Endodermal cell (in vitro differentiated cells): Measurements from ENCODE around the gene TYRO3. TPM values are rescaled to one million over a fixed set of nuclear protein-coding genes. Genes with fewer than 3 reads are reported as not detected.

Experiments
- DNase-seq: peaks from one replicate; pipeline ENCODE4 v3.0.0-alpha.2; 2017
- H3K27ac ChIP-seq: 2 replicates; pipeline ENCODE4 v1.5.1; 2013; ENCODE audit warnings: mild to moderate bottlenecking, low read depth, low read length, moderate library complexity
- H3K27me3 ChIP-seq: 2 replicates; pipeline ENCODE4 v1.6.1; 2013; ENCODE audit warnings: mild to moderate bottlenecking, low read length, moderate library complexity; ENCODE audit not compliant: insufficient read depth, control insufficient read depth, poor library complexity, severe bottlenecking
- H3K36me3 ChIP-seq: 2 replicates; pipeline ENCODE4 v1.7.0; 2013; ENCODE audit warnings: mild to moderate bottlenecking, low read length, moderate library complexity; ENCODE audit not compliant: control insufficient read depth, insufficient read depth
- H3K4me1 ChIP-seq: one replicate; pipeline ENCODE4 v1.7.0; 2013; ENCODE audit warnings: low read length; ENCODE audit not compliant: control insufficient read depth, insufficient read depth
- H3K4me3 ChIP-seq: 2 replicates; pipeline ENCODE4 v1.5.1; 2013; ENCODE audit warnings: mild to moderate bottlenecking, low read length, moderate library complexity
- H3K9ac ChIP-seq: 2 replicates; pipeline ENCODE4 v1.6.1; 2013; ENCODE audit warnings: mild to moderate bottlenecking, low read length, moderate library complexity; ENCODE audit not compliant: poor library complexity, severe bottlenecking; ENCODE audit errors: extremely low read depth
- H3K9me3 ChIP-seq: 2 replicates; pipeline ENCODE4 v1.6.1; 2013; ENCODE audit warnings: mild to moderate bottlenecking, low read length, moderate library complexity; ENCODE audit not compliant: control insufficient read depth
- H3K27ac Mint-ChIP-seq: 2 replicates; pipeline ENCODE4 v1.8.0; 2020; ENCODE audit warnings: mixed read lengths
- H3K27me3 Mint-ChIP-seq: 2 replicates; pipeline ENCODE4 v1.8.0; 2021; ENCODE audit warnings: mild to moderate bottlenecking, mixed read lengths; ENCODE audit not compliant: insufficient read depth
- H3K36me3 Mint-ChIP-seq: 2 replicates; pipeline ENCODE4 v1.8.0; 2020; ENCODE audit warnings: low read depth, mixed read lengths
- H3K4me1 Mint-ChIP-seq: 2 replicates; pipeline ENCODE4 v1.8.0; 2020; ENCODE audit warnings: mixed read lengths
- H3K4me3 Mint-ChIP-seq: 2 replicates; pipeline ENCODE4 v1.8.0; 2020; ENCODE audit warnings: mild to moderate bottlenecking, moderate library complexity, mixed read lengths
- H3K9me3 Mint-ChIP-seq: 2 replicates; pipeline ENCODE4 v1.8.0; 2020; ENCODE audit warnings: mild to moderate bottlenecking, mixed read lengths
- WGBS, 2 experiments: methylation state at CpG; one replicate each; pipeline versions ENCODE4 v1.1.5 to v1.1.7; 2013; ENCODE audit warnings: missing lambda C conversion rate in 2 of 2, mixed read lengths in 1 of 2; ENCODE audit not compliant: insufficient coverage in 1 of 2, insufficient read length in 1 of 2; 5-methylcytosine and 5-hydroxymethylcytosine counted together
- total RNA-seq, 2 donors: library from RNA; stranded (reverse); fragmentation: NEBNext Ultra II Directional in 1 of 2; extraction: Animal tissue kit (Norgen Biotek cat#: 25700) in 1 of 2; gene quantifications; 2 replicates in 1 of 2; 3 replicates in 1 of 2; pipeline ENCODE4 v1.2.1, GENCODE V29; 2021
- TF ChIP-seq, protein P1 (sequence below): fragments of 200-600 bp; sonication (generic); conservative IDR thresholded peaks from 2 replicates; pipeline ENCODE4 v1.5.0; 2021; ENCODE audit warnings: antibody characterized with exemption, mild to moderate bottlenecking

TYRO3 gene
- total RNA-seq, 2 donors from 2014 or later, result 293 to 311 TPM

DNA sequence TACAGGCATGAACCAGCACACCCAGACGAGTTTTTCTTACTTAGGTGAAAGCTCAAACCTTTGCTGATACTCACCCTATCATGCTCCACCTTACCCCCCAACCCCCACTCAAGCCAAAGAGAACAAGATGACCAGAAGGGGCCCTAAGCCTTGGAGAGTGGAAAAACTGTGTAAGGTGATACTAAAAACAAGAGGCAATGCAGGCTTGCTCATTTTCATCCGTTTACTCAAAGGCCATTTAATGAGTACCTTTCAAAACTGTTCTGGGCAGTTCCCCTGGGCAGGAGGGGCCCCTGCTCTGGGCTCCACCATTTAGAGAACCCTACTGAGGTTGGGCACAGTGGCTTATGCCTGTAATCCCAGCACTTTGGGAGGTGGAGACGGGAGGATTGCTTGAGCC lies 6.7 kb downstream of the TYRO3 start:
- H3K9ac ChIP-seq, result no peak overlapping the region
- peaks cover 51% of the 10 kb centered on the region for H3K4me1 ChIP-seq
- DNase-seq, result no peak
- H3K36me3 Mint-ChIP-seq, result peaks cover 70% of the 10 kb centered on the region
- TF ChIP-seq, protein P1, sequence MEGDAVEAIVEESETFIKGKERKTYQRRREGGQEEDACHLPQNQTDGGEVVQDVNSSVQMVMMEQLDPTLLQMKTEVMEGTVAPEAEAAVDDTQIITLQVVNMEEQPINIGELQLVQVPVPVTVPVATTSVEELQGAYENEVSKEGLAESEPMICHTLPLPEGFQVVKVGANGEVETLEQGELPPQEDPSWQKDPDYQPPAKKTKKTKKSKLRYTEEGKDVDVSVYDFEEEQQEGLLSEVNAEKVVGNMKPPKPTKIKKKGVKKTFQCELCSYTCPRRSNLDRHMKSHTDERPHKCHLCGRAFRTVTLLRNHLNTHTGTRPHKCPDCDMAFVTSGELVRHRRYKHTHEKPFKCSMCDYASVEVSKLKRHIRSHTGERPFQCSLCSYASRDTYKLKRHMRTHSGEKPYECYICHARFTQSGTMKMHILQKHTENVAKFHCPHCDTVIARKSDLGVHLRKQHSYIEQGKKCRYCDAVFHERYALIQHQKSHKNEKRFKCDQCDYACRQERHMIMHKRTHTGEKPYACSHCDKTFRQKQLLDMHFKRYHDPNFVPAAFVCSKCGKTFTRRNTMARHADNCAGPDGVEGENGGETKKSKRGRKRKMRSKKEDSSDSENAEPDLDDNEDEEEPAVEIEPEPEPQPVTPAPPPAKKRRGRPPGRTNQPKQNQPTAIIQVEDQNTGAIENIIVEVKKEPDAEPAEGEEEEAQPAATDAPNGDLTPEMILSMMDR, result no peak
- H3K9me3 Mint-ChIP-seq, result no peaks in the 10 kb centered on the region
- H3K4me3 Mint-ChIP-seq, result no peak overlapping the region
- H3K27ac ChIP-seq, result no peak overlapping the region
- no peaks in the 10 kb centered on the region for H3K27me3 Mint-ChIP-seq
- 93% methylated on average over 3 of the region's 3 CpGs; no CpG with 5 or more reads in 1 of the 2 experiments for WGBS, 2 experiments
- H3K27me3 ChIP-seq, result no peaks in the 10 kb centered on the region
- H3K4me1 Mint-ChIP-seq, result peaks cover 83% of the 10 kb centered on the region
- H3K27ac Mint-ChIP-seq, result no peak overlapping the region
- no peak overlapping the region for H3K4me3 ChIP-seq
- H3K36me3 ChIP-seq, result peaks cover 78% of the 10 kb centered on the region
- no peaks in the 10 kb centered on the region for H3K9me3 ChIP-seq

DNA sequence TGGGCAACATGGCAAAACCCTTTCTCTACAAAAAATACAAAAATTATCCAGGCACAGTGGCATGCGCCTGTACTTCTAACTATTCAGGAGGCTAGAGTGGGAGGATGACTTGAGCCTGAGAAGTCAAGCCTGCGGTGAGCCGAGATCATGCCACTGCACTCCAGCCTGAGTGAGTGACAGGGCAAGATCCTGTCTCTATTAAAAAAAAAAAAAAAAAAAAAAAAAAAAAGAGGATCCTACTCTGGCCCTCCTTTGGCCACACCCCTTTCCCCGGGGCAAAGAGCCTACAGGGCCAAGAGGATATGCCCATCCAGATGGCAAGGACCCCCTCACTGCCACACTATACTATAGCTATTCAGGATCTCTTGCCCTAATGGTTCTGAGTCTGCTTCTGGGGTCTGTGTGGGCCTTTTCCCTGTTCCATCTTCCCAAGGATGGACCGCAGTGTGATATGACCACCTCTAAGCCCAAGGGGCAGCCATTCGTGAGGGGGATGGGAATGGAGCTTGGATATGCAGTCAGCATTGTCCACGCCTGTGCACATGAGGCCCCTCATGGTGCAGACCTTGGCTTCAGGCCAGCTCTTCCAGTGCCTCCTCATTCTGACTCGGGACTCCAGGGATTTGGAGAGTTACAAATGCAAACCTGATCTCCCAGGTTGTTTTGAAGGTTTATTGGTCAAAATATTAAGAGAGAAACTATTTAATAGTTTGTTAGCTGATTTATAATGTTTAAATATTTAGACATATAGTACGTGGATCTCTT lies 7.3 kb downstream of the TYRO3 start:
- Histone ChIP-seq H3K9ac (no peak overlapping the region), H3K4me3 (no peak overlapping the region), H3K27me3 (no peaks in the 10 kb centered on the region), H3K27ac (no peak overlapping the region), H3K4me1 (peaks cover 46% of the 10 kb centered on the region), H3K36me3 (peaks cover 84% of the 10 kb centered on the region), H3K9me3 (no peaks in the 10 kb centered on the region)
- peaks cover 82% of the 10 kb centered on the region for H3K4me1 Mint-ChIP-seq
- no peaks in the 10 kb centered on the region for H3K27me3 Mint-ChIP-seq
- H3K9me3 Mint-ChIP-seq, result no peaks in the 10 kb centered on the region
- DNase-seq, result no peak
- peak overlapping the region; percentile 76 for H3K27ac Mint-ChIP-seq
- TF ChIP-seq, protein P1, result no peak
- H3K36me3 Mint-ChIP-seq, result peaks cover 76% of the 10 kb centered on the region
- H3K4me3 Mint-ChIP-seq, result no peak overlapping the region
- 93 to 94% methylated on average over 6 to 9 of the region's 9 CpGs for WGBS, 2 experiments

GRCh38 chr15:41567261-41567660 lies 8.2 kb downstream of the TYRO3 start:
- no peak overlapping the region for H3K4me3 ChIP-seq
- Mint-ChIP-seq H3K27me3 (no peaks in the 10 kb centered on the region), H3K4me3 (peak overlapping the region; percentile 49), H3K27ac (peak overlapping the region; percentile 99), H3K4me1 (peaks cover 75% of the 10 kb centered on the region), H3K9me3 (no peaks in the 10 kb centered on the region), H3K36me3 (peaks cover 77% of the 10 kb centered on the region)
- WGBS, 2 experiments, result 90 to 100% methylated on average over 1 to 3 of the region's 6 CpGs
- H3K9ac ChIP-seq, result no peak overlapping the region
- peaks cover 37% of the 10 kb centered on the region for H3K4me1 ChIP-seq
- H3K27ac ChIP-seq, result no peak overlapping the region
- no peaks in the 10 kb centered on the region for H3K27me3 ChIP-seq
- peaks cover 84% of the 10 kb centered on the region for H3K36me3 ChIP-seq
- TF ChIP-seq, protein P1, result no peak
- no peaks in the 10 kb centered on the region for H3K9me3 ChIP-seq
- DNase-seq, result no peak
